ENCODE measurements around the gene FIGN.

- TF ChIP-seq CTCF (IDR thresholded peaks at IDR 0.05) (no peak), ZFX (IDR thresholded peaks at IDR 0.05; ENCODE audit: borderline replicate concordance) (no peak)
Observed at GRCh38 chr2:163659224-163659623, 76.6 kb downstream of the FIGN start.
